Skeletal muscle satellite cell (primary cell): ENCODE results near the gene PDIA4.

ENCODE experiments used
- H3K27me3 ChIP-seq: 2 replicates; pipeline ENCODE4 v1.7.0; 2013; ENCODE audit warnings: low read length; ENCODE audit not compliant: control insufficient read depth, insufficient read depth
- H3K36me3 ChIP-seq: 2 replicates; pipeline ENCODE4 v1.7.0; 2013; ENCODE audit warnings: mild to moderate bottlenecking, control low read depth, low read length; ENCODE audit not compliant: insufficient read depth
- H3K4me1 ChIP-seq: 2 replicates; pipeline ENCODE4 v1.7.0; 2013; ENCODE audit warnings: low read length; ENCODE audit not compliant: control insufficient read depth, insufficient read depth
- H3K4me2 ChIP-seq: 2 replicates; pipeline ENCODE4 v1.7.0; 2013; ENCODE audit warnings: mild to moderate bottlenecking, low read length
- H3K4me3 ChIP-seq: 2 replicates; pipeline ENCODE4 v1.7.0; 2013; ENCODE audit warnings: low read length
- H3K9ac ChIP-seq: 2 replicates; pipeline ENCODE4 v1.7.0; 2013; ENCODE audit warnings: mild to moderate bottlenecking, low read depth, low read length, moderate library complexity
- H3K9me3 ChIP-seq: replicated peaks from 2 replicates; pipeline ENCODE4 v1.7.0; 2013; ENCODE audit warnings: mild to moderate bottlenecking, control low read depth, low read length

The PDIA4 gene

GRCh38 chr7:149001427-149002068 is 26.8 kb downstream of the PDIA4 start:
- Histone ChIP-seq H3K27me3 (no peaks in the 10 kb centered on the region), H3K36me3 (peaks cover 41% of the 10 kb centered on the region), H3K9me3 (no peaks in the 10 kb centered on the region), H3K9ac (no peak overlapping the region), H3K4me2 (no peak overlapping the region), H3K4me1 (no peaks in the 10 kb centered on the region), H3K4me3 (no peak overlapping the region)

GRCh38 chr7:149000961-149001360 is 27.3 kb downstream of the PDIA4 start:
- Histone ChIP-seq H3K9me3 (no peaks in the 10 kb centered on the region), H3K27me3 (no peaks in the 10 kb centered on the region), H3K9ac (no peak overlapping the region), H3K4me1 (no peaks in the 10 kb centered on the region), H3K4me3 (no peak overlapping the region), H3K4me2 (no peak overlapping the region), H3K36me3 (peaks cover 35% of the 10 kb centered on the region)

- H3K4me1 ChIP-seq: no peaks in the 10 kb centered on the region
- H3K36me3 ChIP-seq: peaks cover 20% of the 10 kb centered on the region
- H3K9me3 ChIP-seq: no peaks in the 10 kb centered on the region
- H3K27me3 ChIP-seq: no peaks in the 10 kb centered on the region
- H3K9ac ChIP-seq: no peak overlapping the region
- H3K4me2 ChIP-seq: no peak overlapping the region
- H3K4me3 ChIP-seq: no peak overlapping the region
Observed at GRCh38 chr7:148999192-148999591, 29.1 kb downstream of the PDIA4 start.

- H3K4me2 ChIP-seq: no peak overlapping the region
- H3K9me3 ChIP-seq: no peaks in the 10 kb centered on the region
- no peak overlapping the region for H3K9ac ChIP-seq
- no peak overlapping the region for H3K4me3 ChIP-seq
- H3K27me3 ChIP-seq: no peaks in the 10 kb centered on the region
- peaks cover 7% of the 10 kb centered on the region for H3K36me3 ChIP-seq
- H3K4me1 ChIP-seq: no peaks in the 10 kb centered on the region
Observed at GRCh38 chr7:148997497-148997896, 30.8 kb downstream of the PDIA4 start.

- Histone ChIP-seq H3K4me2 (no peak overlapping the region), H3K36me3 (no peaks in the 10 kb centered on the region), H3K9me3 (no peaks in the 10 kb centered on the region), H3K4me3 (no peak overlapping the region), H3K27me3 (no peaks in the 10 kb centered on the region), H3K4me1 (no peaks in the 10 kb centered on the region), H3K9ac (no peak overlapping the region)
Observed at GRCh38 chr7:148994576-148994975, 33.7 kb downstream of the PDIA4 start.

- Histone ChIP-seq H3K9me3 (no peaks in the 10 kb centered on the region), H3K27me3 (no peaks in the 10 kb centered on the region), H3K36me3 (no peaks in the 10 kb centered on the region), H3K4me3 (no peak overlapping the region), H3K4me1 (peaks cover 5% of the 10 kb centered on the region), H3K4me2 (no peak overlapping the region), H3K9ac (no peak overlapping the region)
Observed at GRCh38 chr7:148993193-148993592, 35.1 kb downstream of the PDIA4 start.

GRCh38 chr7:148991536-148991935 is 36.8 kb downstream of the PDIA4 start:
- Histone ChIP-seq H3K36me3 (no peaks in the 10 kb centered on the region), H3K4me3 (no peak overlapping the region), H3K4me2 (no peak overlapping the region), H3K9me3 (no peaks in the 10 kb centered on the region), H3K4me1 (peaks cover 8% of the 10 kb centered on the region), H3K9ac (no peak overlapping the region), H3K27me3 (no peaks in the 10 kb centered on the region)

- H3K9ac ChIP-seq: peak overlapping the region; percentile 57
- peaks cover 4% of the 10 kb centered on the region for H3K27me3 ChIP-seq
- H3K9me3 ChIP-seq: no peaks in the 10 kb centered on the region
- no peaks in the 10 kb centered on the region for H3K36me3 ChIP-seq
- H3K4me2 ChIP-seq: peak overlapping the region; percentile 80
- peak overlapping the region; percentile 74 for H3K4me3 ChIP-seq
- H3K4me1 ChIP-seq: peaks cover 20% of the 10 kb centered on the region
Observed at GRCh38 chr7:148987751-148988512, 40.4 kb downstream of the PDIA4 start.

- peak overlapping the region; percentile 57 for H3K9ac ChIP-seq
- peaks cover 20% of the 10 kb centered on the region for H3K4me1 ChIP-seq
- peak overlapping the region; percentile 80 for H3K4me2 ChIP-seq
- H3K27me3 ChIP-seq: peaks cover 4% of the 10 kb centered on the region
- no peaks in the 10 kb centered on the region for H3K36me3 ChIP-seq
- no peaks in the 10 kb centered on the region for H3K9me3 ChIP-seq
- H3K4me3 ChIP-seq: peak overlapping the region; percentile 74
Observed at GRCh38 chr7:148987010-148987750, 41.1 kb downstream of the PDIA4 start.

- Histone ChIP-seq H3K4me2 (peak overlapping the region; percentile 80), H3K9ac (no peak overlapping the region), H3K4me3 (peak overlapping the region; percentile 33), H3K36me3 (no peaks in the 10 kb centered on the region), H3K4me1 (peaks cover 20% of the 10 kb centered on the region), H3K9me3 (no peaks in the 10 kb centered on the region), H3K27me3 (peaks cover 4% of the 10 kb centered on the region)
Observed at GRCh38 chr7:148986742-148987009, 41.6 kb downstream of the PDIA4 start.

- Histone ChIP-seq H3K36me3 (no peaks in the 10 kb centered on the region), H3K9ac (peak overlapping the region; percentile 61), H3K4me1 (peaks cover 18% of the 10 kb centered on the region), H3K9me3 (no peaks in the 10 kb centered on the region), H3K4me3 (peak overlapping the region; percentile 84), H3K27me3 (peaks cover 8% of the 10 kb centered on the region), H3K4me2 (peak overlapping the region; percentile 92)
Observed at GRCh38 chr7:148983200-148984146, 44.8 kb downstream of the PDIA4 start.
